Liver (tissue), 9 donors: ENCODE data around the gene MEOX2. TPM values are rescaled to one million over a fixed set of nuclear protein-coding genes. Genes with fewer than 3 reads are reported as not detected.

Experiments
- DNase-seq: peaks from one replicate; pipeline ENCODE4 v3.0.0-alpha.2; 2017; ENCODE audit warnings: low spot score
- H3K27ac ChIP-seq, 2 donors: one replicate each; pipeline ENCODE4 v1.7.0; 2013; ENCODE audit warnings: inconsistent platforms in 2 of 2, low read length in 2 of 2, control low read depth in 1 of 2, low read depth in 1 of 2, mild to moderate bottlenecking in 1 of 2
- H3K27me3 ChIP-seq, 4 donors: one replicate each; pipeline versions ENCODE4 v1.6.1 to v1.7.0; 2013; ENCODE audit warnings: low read length in 3 of 4, inconsistent platforms in 1 of 4, mild to moderate bottlenecking in 1 of 4, moderate library complexity in 1 of 4; ENCODE audit not compliant: control insufficient read depth in 4 of 4, insufficient read depth in 4 of 4
- H3K36me3 ChIP-seq, 4 donors: one replicate each; pipeline versions ENCODE4 v1.6.1 to v1.7.0; 2013; ENCODE audit warnings: low read length in 3 of 4, mild to moderate bottlenecking in 3 of 4, low read depth in 1 of 4, moderate library complexity in 1 of 4; ENCODE audit not compliant: control insufficient read depth in 4 of 4, insufficient read depth in 3 of 4
- H3K4me1 ChIP-seq, 4 donors: one replicate each; pipeline versions ENCODE4 v1.6.1 to v1.7.0; 2013; ENCODE audit warnings: low read length in 3 of 4, mild to moderate bottlenecking in 3 of 4, moderate library complexity in 1 of 4; ENCODE audit not compliant: control insufficient read depth in 4 of 4, insufficient read depth in 4 of 4
- H3K4me3 ChIP-seq, 3 donors: one replicate each; pipeline versions ENCODE4 v1.6.1 to v1.7.0; 2013; ENCODE audit warnings: low read length in 3 of 3, control low read depth in 1 of 3, low read depth in 1 of 3, mild to moderate bottlenecking in 1 of 3
- H3K9ac ChIP-seq, 2 donors: one replicate each; pipeline ENCODE4 v1.7.0; 2013; ENCODE audit warnings: low read length in 2 of 2, mild to moderate bottlenecking in 2 of 2, moderate library complexity in 2 of 2, control low read depth in 1 of 2, low read depth in 1 of 2
- H3K9me3 ChIP-seq, 4 donors: one replicate each; pipeline versions ENCODE4 v1.6.1 to v1.7.0; 2013; ENCODE audit warnings: low read length in 3 of 4; ENCODE audit not compliant: control insufficient read depth in 4 of 4
- EGR1 ChIP-seq, 2 donors: IDR thresholded peaks; 2 replicates each; pipeline ENCODE4 v1.6.1; 2016 to 2018; ENCODE audit warnings: antibody characterized with exemption in 2 of 2, low read depth in 2 of 2
- FOXA1 ChIP-seq: IDR thresholded peaks from 2 replicates; pipeline ENCODE4 v1.6.1; 2016; ENCODE audit warnings: antibody characterized with exemption
- FOXA2 ChIP-seq: IDR thresholded peaks from 2 replicates; pipeline ENCODE4 v1.6.1; 2016; ENCODE audit warnings: antibody characterized with exemption
- GABPA ChIP-seq, 2 donors: IDR thresholded peaks in 1 of 2; conservative IDR thresholded peaks in 1 of 2; 2 replicates each; pipeline ENCODE4 v1.6.1; 2016; ENCODE audit warnings: antibody characterized with exemption in 2 of 2, mild to moderate bottlenecking in 1 of 2, moderate library complexity in 1 of 2
- HNF4A ChIP-seq, 2 donors: conservative IDR thresholded peaks; 2 replicates each; pipeline ENCODE4 v1.6.1; 2016; ENCODE audit warnings: antibody characterized with exemption in 2 of 2, mild to moderate bottlenecking in 2 of 2
- HNF4G ChIP-seq: IDR thresholded peaks from 2 replicates; pipeline ENCODE4 v1.6.1; 2016; ENCODE audit warnings: antibody characterized with exemption
- JUND ChIP-seq, 2 donors: IDR thresholded peaks; 2 replicates each; pipeline ENCODE4 v1.6.1; 2016; ENCODE audit warnings: antibody characterized with exemption in 2 of 2
- NR2F2 ChIP-seq: IDR thresholded peaks from 2 replicates; pipeline ENCODE4 v1.6.1; 2016; ENCODE audit warnings: antibody characterized with exemption
- RAD21 ChIP-seq, 2 donors: IDR thresholded peaks; 2 replicates each; pipeline ENCODE4 v1.6.1; 2016; ENCODE audit warnings: antibody characterized with exemption in 2 of 2, mild to moderate bottlenecking in 2 of 2
- RXRA ChIP-seq, 2 donors: IDR thresholded peaks; 2 replicates each; pipeline ENCODE4 v1.6.1; 2017 to 2018; ENCODE audit warnings: antibody characterized with exemption in 2 of 2, mild to moderate bottlenecking in 1 of 2
- SP1 ChIP-seq: IDR thresholded peaks from 2 replicates; pipeline ENCODE4 v1.6.1; 2018; ENCODE audit warnings: antibody characterized with exemption, mild to moderate bottlenecking
- TAF1 ChIP-seq: conservative IDR thresholded peaks from 2 replicates; pipeline ENCODE4 v1.6.1; 2016; ENCODE audit warnings: antibody characterized with exemption, mild to moderate bottlenecking
- WGBS: extraction: QIAGEN DNeasy Blood & Tissue Kit; methylation state at CpG from one replicate; pipeline ENCODE4 v1.1.7; 2013; 5-methylcytosine and 5-hydroxymethylcytosine counted together
- polyA plus RNA-seq, 2 donors: library from polyadenylated mRNA; stranded (reverse) in 1 of 2; unstranded in 1 of 2; fragments of 200-250 nt in 1 of 2; fragments of >200 nt in 1 of 2; fragmentation: Nextera tagmentation in 1 of 2; extraction: Ambion mirVana in 1 of 2; gene quantifications; one replicate each; pipeline versions ENCODE4 v1.2.1 to v1.2.3, GENCODE V29; 2013 to 2015
- total RNA-seq, 2 donors: library from RNA; depleted of rRNA; stranded (reverse); fragments of >200 nt; gene quantifications; one replicate each; pipeline ENCODE4 v1.2.3, GENCODE V29; 2014
- TF ChIP-seq, protein P1 (sequence below): IDR thresholded peaks from 2 replicates; pipeline ENCODE4 v1.6.1; 2016; ENCODE audit warnings: antibody characterized with exemption
- TF ChIP-seq, protein P2 (sequence below): IDR thresholded peaks from 2 replicates; pipeline ENCODE4 v1.6.1; 2016; ENCODE audit warnings: antibody characterized with exemption
- TF ChIP-seq, protein P3 (sequence below): IDR thresholded peaks from 2 replicates; pipeline ENCODE4 v1.6.1; 2016; ENCODE audit warnings: antibody characterized with exemption, mild to moderate bottlenecking
- TF ChIP-seq, protein P4 (sequence below): IDR thresholded peaks from 2 replicates; pipeline ENCODE4 v1.6.1; 2016; ENCODE audit warnings: antibody characterized with exemption
- donor health status: healthy.
- donor health status: healthy.
- donor health status: healthy.
- donor health status: healthy.
- donor health status: healthy.

MEOX2 gene
- total and polyA plus RNA-seq, 4 donors = 0.32 to 0.70 (median 0.47) TPM

DNA sequence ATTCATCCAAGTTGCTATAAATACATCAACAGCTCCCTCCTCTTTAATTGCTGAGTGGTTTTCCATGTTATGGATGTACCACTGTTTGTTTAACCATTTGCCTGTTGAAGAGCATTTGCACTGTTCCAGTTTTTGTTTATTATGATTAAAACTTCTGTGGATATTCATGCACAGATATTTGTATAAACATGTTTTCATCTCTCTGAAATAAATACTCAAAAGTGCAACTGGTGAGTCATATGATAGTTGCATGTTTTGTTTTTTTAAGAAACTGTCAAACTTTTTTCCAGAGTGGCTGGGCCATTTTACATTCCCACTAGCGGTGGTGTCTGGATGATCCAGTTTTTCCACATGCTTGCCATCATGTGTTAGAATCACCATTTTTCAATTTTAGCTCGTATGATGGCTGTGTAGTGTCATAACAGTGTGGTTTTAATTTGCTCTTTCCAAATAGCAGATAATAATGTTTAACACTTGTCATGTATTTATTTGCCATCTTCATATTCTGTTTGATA, 33.6 kb downstream of the MEOX2 start:
- H3K4me3 ChIP-seq = no peak overlapping the region
- no peak for DNase-seq
- H3K36me3 ChIP-seq = no peaks in the 10 kb centered on the region
- H3K27ac ChIP-seq = no peak overlapping the region
- no peaks in the 10 kb centered on the region for H3K9me3 ChIP-seq
- TF ChIP-seq HNF4A (conservative IDR thresholded peaks at IDR 0.05) = no peak
- TF ChIP-seq FOXA2 = no peak
- TF ChIP-seq, protein P1, sequence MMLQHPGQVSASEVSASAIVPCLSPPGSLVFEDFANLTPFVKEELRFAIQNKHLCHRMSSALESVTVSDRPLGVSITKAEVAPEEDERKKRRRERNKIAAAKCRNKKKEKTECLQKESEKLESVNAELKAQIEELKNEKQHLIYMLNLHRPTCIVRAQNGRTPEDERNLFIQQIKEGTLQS = no peak
- TF ChIP-seq RXRA (IDR thresholded peaks at IDR 0.05) = no peak
- TF ChIP-seq, protein P2, sequence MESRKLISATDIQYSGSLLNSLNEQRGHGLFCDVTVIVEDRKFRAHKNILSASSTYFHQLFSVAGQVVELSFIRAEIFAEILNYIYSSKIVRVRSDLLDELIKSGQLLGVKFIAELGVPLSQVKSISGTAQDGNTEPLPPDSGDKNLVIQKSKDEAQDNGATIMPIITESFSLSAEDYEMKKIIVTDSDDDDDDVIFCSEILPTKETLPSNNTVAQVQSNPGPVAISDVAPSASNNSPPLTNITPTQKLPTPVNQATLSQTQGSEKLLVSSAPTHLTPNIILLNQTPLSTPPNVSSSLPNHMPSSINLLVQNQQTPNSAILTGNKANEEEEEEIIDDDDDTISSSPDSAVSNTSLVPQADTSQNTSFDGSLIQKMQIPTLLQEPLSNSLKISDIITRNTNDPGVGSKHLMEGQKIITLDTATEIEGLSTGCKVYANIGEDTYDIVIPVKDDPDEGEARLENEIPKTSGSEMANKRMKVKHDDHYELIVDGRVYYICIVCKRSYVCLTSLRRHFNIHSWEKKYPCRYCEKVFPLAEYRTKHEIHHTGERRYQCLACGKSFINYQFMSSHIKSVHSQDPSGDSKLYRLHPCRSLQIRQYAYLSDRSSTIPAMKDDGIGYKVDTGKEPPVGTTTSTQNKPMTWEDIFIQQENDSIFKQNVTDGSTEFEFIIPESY = no peak
- TF ChIP-seq, protein P3, sequence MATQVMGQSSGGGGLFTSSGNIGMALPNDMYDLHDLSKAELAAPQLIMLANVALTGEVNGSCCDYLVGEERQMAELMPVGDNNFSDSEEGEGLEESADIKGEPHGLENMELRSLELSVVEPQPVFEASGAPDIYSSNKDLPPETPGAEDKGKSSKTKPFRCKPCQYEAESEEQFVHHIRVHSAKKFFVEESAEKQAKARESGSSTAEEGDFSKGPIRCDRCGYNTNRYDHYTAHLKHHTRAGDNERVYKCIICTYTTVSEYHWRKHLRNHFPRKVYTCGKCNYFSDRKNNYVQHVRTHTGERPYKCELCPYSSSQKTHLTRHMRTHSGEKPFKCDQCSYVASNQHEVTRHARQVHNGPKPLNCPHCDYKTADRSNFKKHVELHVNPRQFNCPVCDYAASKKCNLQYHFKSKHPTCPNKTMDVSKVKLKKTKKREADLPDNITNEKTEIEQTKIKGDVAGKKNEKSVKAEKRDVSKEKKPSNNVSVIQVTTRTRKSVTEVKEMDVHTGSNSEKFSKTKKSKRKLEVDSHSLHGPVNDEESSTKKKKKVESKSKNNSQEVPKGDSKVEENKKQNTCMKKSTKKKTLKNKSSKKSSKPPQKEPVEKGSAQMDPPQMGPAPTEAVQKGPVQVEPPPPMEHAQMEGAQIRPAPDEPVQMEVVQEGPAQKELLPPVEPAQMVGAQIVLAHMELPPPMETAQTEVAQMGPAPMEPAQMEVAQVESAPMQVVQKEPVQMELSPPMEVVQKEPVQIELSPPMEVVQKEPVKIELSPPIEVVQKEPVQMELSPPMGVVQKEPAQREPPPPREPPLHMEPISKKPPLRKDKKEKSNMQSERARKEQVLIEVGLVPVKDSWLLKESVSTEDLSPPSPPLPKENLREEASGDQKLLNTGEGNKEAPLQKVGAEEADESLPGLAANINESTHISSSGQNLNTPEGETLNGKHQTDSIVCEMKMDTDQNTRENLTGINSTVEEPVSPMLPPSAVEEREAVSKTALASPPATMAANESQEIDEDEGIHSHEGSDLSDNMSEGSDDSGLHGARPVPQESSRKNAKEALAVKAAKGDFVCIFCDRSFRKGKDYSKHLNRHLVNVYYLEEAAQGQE = no peak
- TF ChIP-seq TAF1 = no peak
- TF ChIP-seq, protein P4, sequence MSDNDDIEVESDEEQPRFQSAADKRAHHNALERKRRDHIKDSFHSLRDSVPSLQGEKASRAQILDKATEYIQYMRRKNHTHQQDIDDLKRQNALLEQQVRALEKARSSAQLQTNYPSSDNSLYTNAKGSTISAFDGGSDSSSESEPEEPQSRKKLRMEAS = no peak
- no peak for TF ChIP-seq NR2F2
- no peak for TF ChIP-seq SP1
- no peak for TF ChIP-seq HNF4G
- no peak for TF ChIP-seq EGR1 (IDR thresholded peaks at IDR 0.05; ENCODE audit: low read depth in 2 of 2)
- no peak for TF ChIP-seq FOXA1
- no peak for TF ChIP-seq RAD21 (IDR thresholded peaks at IDR 0.05)
- TF ChIP-seq GABPA (IDR thresholded peaks at IDR 0.05 in 1 of 2, conservative IDR thresholded peaks at IDR 0.05 in 1 of 2) = no peak
- no peak overlapping the region for H3K9ac ChIP-seq
- no peaks in the 10 kb centered on the region for H3K4me1 ChIP-seq
- WGBS = 82% methylated on average over 2 of the region's 2 CpGs
- no peaks in the 10 kb centered on the region for H3K27me3 ChIP-seq

DNA sequence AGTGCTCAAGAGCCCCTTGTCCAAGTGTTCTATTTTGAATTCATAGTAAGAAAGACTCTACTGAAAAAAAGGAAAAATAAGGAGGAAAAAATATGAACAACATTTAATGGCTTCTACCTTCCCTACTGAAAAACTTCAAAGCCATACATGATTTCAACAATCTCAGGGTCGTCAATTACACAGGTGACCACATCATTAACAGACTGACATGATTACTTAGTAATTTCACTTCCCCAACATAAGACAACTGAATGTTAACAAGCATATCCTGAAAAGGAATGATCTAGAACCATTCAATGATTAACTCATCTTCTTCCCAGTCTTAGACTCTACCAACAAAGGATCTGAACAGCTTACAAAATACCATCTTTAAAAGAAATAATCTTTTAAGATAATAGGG, 34.8 kb downstream of the MEOX2 start:
- H3K9ac ChIP-seq = no peak overlapping the region
- no peaks in the 10 kb centered on the region for H3K9me3 ChIP-seq
- H3K4me1 ChIP-seq = no peaks in the 10 kb centered on the region
- H3K27me3 ChIP-seq = no peaks in the 10 kb centered on the region
- no peak overlapping the region for H3K4me3 ChIP-seq
- 79% methylated on average over 1 of the region's 1 CpG for WGBS
- TF ChIP-seq JUND (IDR thresholded peaks at IDR 0.05) (no peak), EGR1 (IDR thresholded peaks at IDR 0.05; ENCODE audit: low read depth in 2 of 2) (no peak), TAF1 (no peak)
- TF ChIP-seq, protein P4 = no peak
- TF ChIP-seq, protein P3 = no peak
- H3K36me3 ChIP-seq = no peaks in the 10 kb centered on the region
- no peak overlapping the region for H3K27ac ChIP-seq
- DNase-seq = no peak
